GM19324 (cell line): ENCODE data around the gene PIK3R1.
A peak's percentile ranks its signal among the peaks of the same experiment; 100 is the strongest.

Experiments
- ATAC-seq: cut with Tn5 transposase; IDR thresholded peaks from one replicate; pipeline ENCODE4 v1.9.1; 2021; ENCODE audit warnings: mild to moderate bottlenecking, moderate library complexity; ENCODE audit not compliant: unreplicated experiment, low FRiP score

Gene PIK3R1

DNA sequence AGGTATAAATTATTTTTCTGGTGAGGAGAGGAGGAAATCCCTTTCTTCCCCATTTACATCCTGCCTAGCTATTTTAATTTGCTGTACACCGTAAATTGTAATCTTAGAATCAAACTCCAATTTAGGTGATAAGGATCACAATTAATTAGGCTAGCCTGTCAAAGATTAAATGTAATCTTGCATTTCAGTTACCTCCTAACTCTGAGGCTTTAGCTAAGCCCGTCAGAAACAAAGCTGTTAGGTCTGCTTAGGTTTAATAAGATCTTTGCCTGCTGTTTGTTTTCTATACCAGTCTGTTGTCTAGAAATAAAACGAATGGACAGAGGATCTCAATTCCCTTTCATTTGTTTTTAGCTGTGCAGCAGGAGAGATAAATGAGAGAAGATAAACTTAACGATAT lies 51.5 kb downstream of the PIK3R1 start:
- no peak for ATAC-seq

DNA sequence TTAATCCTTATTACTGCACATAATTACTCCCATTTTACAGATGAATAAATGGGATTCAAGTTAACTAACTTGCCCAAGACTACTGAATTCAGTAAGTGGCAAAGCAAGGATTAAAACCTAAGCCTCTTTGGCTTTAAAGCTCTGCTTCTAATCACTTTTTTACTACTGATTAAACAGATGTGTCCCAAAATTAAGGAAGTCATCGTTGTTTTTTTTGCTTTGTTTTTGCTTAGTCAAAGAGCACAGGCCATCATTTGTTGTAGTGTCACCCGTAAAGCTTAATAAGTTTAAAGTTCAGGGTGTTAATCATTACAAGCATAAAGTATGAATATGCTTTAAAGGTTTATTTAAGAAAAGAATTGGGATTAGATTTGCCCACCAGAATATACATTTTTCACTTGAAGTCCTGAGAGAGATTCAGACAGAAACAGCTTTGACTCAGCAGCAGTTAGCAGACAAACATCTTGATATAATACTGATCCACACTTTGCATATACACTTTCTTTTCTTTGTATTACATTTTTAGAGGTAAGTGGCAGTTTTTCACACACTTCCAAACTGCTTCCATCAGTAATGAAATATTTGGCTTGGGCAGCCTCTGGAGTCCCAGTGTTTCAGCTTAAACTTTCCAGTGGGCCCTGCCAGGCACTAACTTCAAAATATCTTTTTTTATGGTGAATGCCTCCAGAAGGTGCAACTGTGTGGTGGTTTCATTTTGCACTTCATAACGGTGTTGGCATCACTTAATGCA lies 52.7 kb downstream of the PIK3R1 start:
- ATAC-seq, result no peak

DNA sequence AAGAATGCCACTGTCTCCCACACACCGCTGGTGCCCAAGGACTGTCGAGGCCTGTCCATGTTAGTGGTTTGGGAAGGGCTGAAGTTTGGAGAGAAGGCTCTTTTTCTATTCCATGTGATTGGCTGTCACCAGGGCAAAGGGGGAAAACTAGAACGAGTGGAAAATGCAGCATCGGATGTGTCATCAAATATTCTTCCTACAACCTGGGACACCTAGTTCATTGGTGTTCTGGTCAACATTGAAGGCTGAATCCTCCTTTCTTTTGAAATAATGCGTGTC lies 53.2 kb downstream of the PIK3R1 start:
- ATAC-seq, result no peak

DNA sequence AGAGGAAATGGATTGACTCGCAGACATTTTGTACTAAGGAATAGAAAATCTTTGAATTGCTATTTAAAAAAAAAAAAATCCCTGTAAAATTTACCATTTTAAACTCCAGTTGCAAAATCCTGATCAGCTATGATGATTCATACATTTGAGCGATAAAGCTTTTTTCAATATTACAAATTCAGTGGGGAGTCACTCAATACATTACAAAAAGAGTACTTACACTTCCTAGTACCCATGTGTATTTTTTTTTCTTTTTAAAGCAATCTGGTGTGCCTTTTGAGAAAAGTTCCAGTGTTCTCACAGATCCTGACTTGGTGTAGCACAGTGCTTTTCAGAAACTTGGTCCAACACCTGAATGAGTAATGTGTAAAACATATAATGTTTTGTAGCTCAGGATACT lies 54.3 kb downstream of the PIK3R1 start:
- ATAC-seq, result no peak

DNA sequence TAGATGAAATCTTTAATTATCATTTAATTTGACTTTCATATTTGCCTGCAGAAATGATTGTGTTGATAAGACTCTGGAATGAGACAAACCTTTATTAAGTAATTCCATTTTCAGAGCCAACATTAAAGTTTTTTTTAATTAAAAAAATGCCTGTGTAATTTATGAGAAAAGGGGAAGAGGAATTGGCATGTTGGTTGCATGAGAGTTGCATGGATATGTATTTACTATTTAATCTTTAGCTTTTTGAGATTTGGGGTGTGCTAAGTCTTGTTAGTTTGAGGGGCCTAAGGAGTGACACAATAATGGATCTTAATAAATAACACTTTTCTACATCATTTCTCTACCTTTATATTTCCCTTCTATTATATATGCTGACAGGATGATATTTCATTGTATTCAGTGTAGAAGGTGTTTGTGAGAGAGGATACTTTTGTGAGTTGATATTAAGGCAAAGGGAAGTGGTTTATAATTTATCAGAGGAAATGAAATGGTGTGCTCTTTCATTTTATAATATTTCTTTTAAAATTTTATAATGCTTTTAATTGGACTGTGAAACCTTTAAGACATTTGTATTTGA lies 54.9 kb downstream of the PIK3R1 start:
- ATAC-seq, result no peak

DNA sequence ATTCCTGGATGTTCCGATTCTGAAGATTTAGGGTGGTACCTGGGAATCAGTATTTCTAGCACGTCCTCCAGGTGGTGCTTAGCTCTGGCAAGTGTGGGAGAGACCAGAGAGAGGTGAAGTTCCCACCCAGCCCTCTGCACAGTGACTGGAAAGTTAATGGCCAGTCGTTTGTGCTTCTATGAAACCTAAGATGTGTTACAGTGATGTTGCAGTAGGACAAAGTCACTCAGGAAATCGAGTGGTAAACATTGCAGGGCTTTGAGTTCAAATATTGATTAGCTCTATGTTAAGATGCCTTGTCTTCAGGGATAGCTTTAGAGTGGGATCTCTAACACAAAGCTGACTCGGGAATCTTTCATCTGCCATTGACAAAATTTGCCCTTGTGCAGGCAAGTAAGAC lies 55.6 kb downstream of the PIK3R1 start:
- no peak for ATAC-seq

DNA sequence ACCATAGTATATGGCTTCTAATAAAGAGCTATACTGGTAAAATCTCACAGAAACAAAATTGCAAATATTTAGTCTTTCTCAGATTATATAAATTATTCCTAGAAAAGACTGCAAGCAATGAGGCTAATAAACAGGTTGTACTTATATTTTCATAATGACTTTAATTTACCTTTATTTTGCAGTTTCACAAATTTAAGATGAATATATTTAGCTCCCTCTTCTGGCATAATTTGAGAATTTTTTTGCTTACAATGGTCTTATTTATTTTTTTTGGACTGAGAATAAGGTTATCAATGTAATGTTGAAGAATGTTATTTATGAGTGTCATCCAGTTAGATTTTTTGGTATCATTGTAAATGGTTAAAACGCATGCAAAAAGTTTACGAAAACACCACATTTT lies 56.7 kb downstream of the PIK3R1 start:
- ATAC-seq, result no peak

DNA sequence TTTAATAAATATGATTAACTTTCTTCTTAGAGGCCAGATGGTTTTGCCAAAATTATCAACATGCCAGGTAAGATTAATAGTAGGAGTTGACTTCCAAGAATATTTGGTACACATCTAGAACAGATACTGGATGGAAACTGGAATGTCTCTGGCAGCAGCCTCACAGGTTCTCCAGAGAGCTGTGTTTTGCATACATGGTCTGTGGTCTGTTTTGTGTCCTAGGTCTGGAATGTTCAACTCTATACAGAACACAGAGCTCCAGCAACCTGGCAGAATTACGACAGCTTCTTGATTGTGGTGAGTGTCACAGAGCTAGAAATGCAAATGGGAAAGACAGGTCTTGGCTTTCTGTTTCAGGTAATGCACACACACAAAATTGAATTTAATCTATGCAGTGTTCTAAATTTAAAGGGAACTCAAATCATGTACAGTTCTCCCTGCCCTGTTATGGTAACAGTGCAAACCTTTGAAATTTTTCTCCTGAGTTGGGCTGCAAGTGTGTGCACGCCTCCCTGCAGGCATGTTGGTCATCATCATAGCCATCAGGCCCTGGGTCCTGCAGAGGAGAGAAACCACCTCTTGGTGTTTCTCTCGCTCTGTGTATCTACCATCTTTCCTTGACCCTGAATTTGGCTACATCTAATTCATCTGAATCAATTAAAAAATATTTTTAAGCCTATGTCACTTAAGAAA lies 58.3 kb downstream of the PIK3R1 start:
- ATAC-seq, result peak; percentile 63

DNA sequence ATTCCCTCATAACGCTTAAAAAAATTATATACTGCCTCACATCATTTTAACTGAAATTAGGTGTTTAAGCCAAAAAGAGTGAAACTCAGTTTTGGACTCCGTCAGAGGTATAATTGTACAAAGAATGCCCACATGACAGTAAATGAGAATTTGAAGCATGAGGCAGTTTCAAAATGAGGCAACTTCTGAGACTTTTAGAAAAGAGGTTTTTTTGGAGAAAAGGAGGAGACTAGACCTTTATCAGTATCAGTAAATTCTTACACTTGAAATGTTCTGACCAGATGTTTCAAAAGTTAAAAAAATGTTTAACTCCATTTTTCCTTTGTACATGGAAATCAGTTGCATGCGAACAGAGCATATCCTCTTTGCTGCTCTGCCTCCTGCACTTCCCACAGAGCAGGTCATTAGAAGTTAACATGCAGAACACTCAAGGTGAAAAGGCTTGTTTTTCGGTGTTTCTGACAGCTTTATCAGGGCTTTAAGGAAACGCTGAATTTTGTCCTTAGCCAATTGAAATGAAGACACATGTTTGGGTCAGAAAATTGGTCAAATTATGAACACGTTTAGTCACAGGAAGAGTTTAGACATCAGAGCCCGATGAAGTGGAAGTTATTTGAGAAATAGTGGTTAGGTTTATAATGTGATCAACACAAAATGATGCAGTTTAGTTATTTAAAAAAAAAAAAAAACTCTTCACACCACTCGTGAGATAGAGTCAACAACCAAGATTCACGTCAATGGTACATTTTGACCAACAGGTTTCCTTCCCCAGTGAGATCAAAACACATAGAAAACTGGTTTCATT lies 59.5 kb downstream of the PIK3R1 start:
- no peak for ATAC-seq

DNA sequence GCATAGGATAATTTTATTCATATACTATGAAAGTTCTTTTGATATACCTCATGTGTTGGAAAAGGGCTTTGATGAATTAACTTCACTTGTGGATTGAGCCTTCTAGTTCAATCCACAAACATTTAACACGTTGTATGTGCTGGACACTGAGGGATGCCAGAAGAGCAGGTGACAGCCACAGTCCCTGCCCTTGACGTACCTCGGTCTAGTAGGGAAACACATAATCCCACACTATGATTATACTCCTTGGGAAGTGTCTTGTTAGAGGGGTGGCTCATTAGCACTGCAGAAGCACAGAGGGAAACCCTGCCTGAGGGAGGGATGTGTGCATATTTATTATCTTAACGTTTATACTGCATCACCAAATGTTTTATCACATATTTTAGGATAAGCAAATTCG lies 61.2 kb downstream of the PIK3R1 start:
- no peak for ATAC-seq

DNA sequence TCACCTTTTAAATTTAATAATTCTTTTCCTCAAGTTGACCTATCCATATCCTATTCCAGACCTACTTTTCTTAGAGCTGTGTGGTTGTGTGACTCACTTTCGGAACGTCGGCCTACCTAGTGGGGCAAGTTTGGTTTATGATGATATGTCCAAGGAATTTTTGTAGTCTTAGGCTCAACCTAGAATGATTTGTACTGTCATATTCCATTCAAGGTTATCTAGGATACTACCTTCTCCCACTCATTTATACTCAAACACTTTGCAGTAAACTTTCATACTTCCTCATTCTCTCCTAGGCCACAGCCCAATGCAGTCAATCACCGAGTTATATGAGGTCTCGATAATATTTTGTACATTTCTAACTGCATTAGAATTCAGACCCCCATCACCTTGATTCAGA lies 61.9 kb downstream of the PIK3R1 start:
- no peak for ATAC-seq

DNA sequence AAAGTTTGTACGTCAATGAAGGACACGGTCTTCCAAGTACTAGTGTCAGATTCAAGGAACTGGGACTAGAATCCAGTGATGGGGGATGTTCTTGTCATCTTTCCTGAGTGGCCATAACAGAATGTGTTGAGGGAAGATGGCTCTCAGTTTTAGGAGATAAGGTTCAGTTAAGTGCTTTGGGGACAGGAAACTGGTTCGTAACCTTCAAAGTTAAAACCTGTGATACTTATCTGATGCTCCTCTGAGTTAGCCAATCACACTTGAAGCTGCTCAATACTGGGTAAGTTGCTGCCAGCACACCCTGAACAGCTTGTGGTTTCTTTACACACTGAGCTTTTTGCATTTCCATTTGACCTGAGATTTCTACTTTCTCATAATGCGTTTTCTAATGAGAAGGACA lies 64.4 kb downstream of the PIK3R1 start:
- ATAC-seq, result peak; percentile 73

DNA sequence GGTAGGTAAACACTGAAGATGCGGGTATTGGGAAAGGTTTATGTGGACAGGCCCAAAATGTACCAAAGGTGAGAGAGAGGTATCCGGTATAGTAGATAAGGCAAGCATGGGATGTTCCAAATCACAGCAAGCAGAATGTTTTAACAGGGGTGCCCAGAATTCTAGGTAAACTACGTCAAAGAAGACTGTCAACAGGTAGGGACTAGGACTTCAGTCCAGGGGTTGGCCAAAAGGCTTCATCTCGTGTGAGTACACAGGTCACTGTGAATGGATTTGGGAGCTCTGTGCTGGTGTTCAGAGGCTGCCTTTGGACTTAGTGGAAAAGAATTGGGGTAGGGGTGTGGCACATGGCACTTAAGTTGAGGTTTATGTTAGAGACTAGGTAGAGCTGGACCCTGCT lies 66.4 kb downstream of the PIK3R1 start:
- no peak for ATAC-seq

DNA sequence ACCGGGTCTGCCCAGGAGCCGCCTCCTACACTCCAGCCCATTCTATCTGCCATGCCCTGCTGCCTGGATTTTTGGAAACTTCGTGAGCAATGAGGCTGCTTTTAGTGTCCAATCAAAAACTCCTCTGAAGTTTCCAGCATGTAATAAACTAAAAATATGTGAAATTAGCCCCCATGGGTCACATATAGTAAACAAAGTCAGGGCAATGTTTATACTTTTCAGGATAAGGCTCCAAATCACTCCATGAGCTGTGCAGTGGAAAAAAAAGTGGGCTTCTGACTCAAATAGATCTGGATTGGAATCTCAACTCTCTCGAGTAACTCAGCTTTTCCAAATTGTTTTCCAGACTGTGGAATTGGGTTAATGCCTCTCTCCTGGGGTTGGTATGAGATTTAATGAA lies 68.2 kb downstream of the PIK3R1 start:
- ATAC-seq, result no peak

DNA sequence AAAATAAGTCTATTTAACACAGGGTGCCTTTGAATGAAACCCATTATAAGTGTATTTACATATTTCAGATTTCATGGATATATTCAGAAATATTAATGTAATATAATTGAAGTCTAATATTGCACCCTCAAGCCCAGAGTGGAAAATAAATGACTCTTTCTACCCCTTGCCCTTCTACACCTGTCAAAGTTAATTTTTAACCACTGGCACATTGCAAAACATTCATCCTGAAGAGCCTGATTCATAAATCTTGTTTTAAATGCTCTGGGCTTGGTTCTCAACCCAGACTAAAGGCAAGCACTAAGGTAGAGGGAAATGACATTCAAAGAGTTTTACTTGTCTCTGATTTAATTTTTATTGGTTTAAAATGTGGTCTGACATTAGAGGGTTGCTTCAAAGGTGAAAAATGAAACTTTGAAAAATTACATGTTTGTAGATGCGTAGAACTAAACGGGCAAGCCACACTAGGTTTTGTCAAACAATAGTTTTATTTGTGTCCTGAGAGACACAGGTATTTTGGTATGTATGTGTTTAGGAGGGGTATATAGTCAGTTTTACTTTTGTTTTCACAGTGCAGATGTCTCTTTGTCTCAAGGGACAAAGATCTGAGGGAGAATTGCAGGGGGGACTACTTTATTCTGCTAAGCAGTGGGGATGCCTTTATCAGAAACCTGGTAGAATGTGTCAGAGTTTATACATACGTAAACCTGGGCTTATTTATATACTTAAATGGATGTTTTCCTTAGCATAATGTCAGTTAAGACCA lies 69.7 kb downstream of the PIK3R1 start:
- no peak for ATAC-seq

DNA sequence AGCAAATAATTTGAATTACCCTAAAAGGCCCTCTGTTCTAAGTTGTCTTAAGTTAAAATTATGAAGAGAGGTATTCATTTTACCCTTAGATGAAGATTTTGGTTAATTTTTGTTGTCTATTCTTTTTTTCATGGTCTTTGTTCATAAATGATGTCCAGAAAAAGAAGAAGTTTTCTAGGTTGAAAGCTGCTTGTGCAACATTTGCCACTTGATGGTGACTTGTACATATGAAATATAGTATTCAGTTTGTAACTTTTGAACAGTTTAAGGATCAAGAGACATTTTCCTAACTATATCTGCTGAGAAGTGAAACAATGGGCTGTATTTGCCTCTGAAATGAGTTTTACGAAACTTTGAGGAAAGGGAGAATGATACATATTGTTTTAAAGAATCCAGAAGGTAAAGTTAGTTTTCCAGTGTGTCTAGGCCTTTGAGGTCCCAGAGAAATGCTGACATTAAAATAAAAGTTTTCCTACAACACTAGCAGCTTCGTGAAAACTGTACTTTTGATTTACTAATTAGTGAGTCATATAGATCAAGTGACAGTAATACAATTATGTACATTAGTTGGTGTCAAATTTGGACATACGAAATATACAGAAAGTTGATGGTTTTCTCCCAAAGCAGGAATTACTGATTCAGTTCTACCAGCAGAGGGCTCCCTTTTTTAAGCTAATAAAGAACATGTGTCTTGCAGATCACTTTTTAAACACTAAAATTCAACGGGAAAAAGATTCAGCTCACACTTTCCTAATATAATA lies 70.5 kb downstream of the PIK3R1 start:
- no peak for ATAC-seq

DNA sequence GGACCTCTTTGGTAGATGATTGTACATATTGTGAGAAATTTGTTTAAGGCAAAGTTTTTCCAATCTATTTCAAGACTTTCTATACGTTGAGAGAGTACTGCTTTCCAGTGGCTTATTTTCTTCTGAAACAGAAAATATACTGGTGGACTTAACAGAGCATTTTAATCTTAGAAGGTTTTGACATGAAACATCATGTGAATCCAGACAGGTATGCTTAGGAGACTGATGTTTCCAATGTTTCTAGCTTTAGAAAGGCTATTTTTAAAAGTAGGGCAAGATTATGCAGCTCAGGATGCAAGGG lies 71.0 kb downstream of the PIK3R1 start:
- no peak for ATAC-seq

DNA sequence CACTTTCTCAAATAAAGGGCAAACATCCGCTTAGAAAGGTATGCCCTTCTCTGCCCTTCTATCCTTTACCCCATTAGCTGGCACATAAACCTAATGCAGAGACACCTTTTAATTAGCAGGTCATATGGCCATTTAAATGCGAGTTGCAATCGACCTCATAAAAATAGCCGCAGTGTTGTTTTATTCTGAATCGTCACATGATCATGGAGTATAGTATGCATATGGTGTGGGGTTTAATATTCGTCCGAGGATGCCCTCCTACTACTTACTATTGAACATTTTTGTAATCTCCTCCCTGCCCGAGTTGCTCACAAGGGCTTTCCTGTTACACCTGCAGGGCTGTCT lies 72.0 kb downstream of the PIK3R1 start:
- ATAC-seq, result no peak

DNA sequence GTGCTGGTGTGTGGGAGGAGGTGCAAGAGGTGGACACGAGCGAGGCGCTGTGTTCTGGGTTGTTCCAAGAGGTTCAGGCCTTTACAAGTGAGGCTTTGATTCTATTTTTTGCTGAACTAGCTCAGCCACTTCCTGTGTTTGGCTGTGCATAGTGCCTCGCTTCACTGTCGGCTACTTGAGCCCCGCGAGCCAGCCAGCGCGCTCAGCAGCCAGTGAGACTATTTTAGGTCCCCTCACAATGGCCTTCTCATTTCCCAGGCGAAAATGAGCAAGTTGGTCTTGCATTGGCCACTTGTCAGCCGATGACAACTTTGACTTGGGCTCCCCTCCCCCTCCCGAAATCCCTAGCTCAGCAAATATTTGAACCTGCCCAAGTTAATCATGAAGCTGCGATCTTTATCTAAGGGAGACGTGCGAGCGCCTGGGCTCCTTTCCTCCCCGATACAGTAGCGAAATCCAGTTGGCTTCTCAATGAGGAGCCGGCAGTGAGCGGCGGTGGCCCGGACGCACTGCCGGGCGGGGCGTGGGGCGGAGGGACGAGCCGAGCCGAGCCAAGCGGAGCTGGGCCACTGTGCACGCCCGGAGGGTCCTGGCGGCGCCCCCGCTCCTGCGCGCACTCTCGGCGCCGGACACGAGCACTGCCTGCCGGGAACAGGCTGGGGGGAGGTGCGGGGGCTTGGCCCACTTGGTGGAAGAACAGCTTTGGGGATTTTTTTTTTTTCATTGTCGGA lies 72.6 kb downstream of the PIK3R1 start:
- ATAC-seq, result peak; percentile 79

DNA sequence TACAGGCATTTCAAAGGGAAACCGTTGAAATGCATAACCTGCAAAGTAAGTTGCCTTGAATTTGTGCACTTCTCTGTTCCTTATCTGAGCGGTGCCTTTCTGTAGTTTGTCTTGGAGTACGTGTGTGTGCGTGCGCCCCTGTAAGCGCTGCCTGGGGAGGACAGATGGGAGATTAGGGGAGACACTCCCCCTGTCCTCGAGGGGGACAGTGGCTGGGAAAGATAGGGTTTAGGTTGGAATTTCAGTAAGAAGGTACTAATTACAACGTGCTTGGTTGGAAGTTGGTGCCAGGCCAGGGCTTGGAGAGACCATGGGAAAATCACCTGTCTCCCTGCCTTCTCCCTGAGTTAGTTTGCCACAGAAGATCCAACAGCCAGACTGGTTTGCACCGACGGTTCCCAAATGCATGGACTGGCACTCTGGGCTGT lies 73.2 kb downstream of the PIK3R1 start:
- ATAC-seq, result peak; percentile 1
